IPS-18c (cell line): Measurements from ENCODE around the gene ZRSR2.

Experiments used
- H3K4me3 ChIP-seq: 2 replicates; pipeline ENCODE4 v1.7.0; 2013; ENCODE audit warnings: low read depth, mild to moderate bottlenecking, low read length, moderate library complexity; ENCODE audit not compliant: insufficient read depth
- H3K9me3 ChIP-seq: one replicate; pipeline ENCODE4 v1.6.1; 2013; ENCODE audit warnings: mild to moderate bottlenecking, low read length, moderate library complexity; ENCODE audit not compliant: control insufficient read depth, insufficient read depth

The ZRSR2 gene

DNA sequence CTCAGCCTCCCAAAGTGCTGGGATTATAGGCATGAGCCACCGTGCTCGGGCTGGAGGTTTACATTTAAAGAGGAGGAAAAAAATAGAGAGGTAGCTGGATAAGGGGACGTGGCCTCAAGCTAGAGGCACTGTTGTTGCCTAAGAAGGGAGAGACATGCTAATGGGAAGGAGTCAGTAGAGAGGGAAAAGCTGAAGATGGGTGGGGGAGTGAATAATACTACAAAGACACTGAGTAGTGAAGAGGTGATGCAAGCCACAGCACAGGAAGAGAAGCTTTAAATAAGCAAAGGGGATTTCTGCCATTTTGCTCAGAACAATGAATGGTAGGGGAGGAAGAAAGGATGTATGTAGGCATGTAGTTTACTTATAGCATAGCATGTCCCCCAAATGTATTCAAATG is 75.9 kb downstream of the ZRSR2 start:
- no peaks in the 10 kb centered on the region for H3K9me3 ChIP-seq
- no peak overlapping the region for H3K4me3 ChIP-seq

DNA sequence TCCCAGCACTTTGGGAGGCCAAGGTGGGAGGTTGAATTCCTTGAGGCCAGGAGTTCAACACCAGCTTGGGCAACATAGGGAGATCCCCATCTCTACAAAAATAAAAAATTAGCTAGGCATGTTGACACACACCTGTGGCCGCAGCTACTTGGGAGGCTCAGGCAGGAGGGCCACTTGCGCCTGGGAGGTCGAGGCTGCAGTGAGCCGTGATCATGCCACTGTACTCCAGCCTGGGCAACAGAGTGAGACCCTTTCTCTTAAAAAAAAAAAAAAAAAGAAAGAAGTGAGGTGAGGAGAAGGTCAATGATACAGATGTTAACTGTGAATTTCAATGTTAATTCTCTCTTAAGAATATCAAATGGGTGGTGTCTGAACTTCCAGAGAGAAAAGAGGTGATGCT is 79.4 kb downstream of the ZRSR2 start:
- no peak overlapping the region for H3K4me3 ChIP-seq
- H3K9me3 ChIP-seq, result no peaks in the 10 kb centered on the region

DNA sequence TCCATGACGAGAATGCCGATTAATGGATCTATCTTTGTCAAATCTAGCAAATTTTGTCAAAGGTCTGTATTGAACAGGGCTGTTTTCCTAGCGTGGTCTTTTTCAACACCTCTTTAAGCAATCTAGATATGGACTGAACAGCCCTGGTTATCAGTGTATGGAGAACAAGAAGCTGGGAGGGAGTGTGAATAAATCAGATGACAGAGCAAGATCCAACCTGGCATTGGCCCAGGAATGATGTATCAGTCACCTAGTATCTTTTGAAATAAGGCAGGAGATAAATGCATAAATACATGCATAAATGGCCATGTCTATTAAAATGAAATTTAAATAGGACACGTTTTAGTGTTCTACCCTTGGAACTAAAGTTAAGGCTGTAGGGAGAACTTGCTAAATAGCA is 80.0 kb downstream of the ZRSR2 start:
- Histone ChIP-seq H3K9me3 (no peaks in the 10 kb centered on the region), H3K4me3 (no peak overlapping the region)
